Activated CD4-positive, alpha-beta T cell treated with anti-CD3 and anti-CD28 coated beads, Interleukin-2, amount 10 ng/mL, durations not matched to agents 7 days and 5 days (primary cell): Measurements from ENCODE around the gene GRK7. TPM values are rescaled to one million over a fixed set of nuclear protein-coding genes. Genes with fewer than 3 reads are reported as not detected.
"Not testable (repeated sequence)": the region's sequence is repeated elsewhere in the genome, so short reads cannot be mapped to it uniquely, and the experiment has no call there.

Experiments
- CTCF ChIA-PET: fragments of 350-600 bp; sonication (Branson Sonifier 250); formaldehyde crosslinking; loops from one replicate; lab custom pipeline; 2021; ENCODE audit warnings: antibody characterized with exemption; lab: Charles Lee
- POLR2A ChIA-PET: fragments of 350-600 bp; sonication (Branson Sonifier 250); formaldehyde crosslinking; loops from one replicate; lab custom pipeline; 2021; ENCODE audit warnings: antibody characterized with exemption; lab: Charles Lee
- DNase-seq: peaks from one replicate; pipeline ENCODE4 v3.0.0-alpha.2; 2020
- H3K27ac Mint-ChIP-seq: one replicate; pipeline ENCODE4 v1.8.0; 2021; ENCODE audit warnings: mild to moderate bottlenecking, moderate library complexity, mixed read lengths
- H3K27me3 Mint-ChIP-seq: one replicate; pipeline ENCODE4 v1.8.0; 2021; ENCODE audit warnings: mixed read lengths
- H3K36me3 Mint-ChIP-seq: one replicate; pipeline ENCODE4 v1.8.0; 2021; ENCODE audit warnings: low read depth, mixed read lengths
- H3K4me1 Mint-ChIP-seq: one replicate; pipeline ENCODE4 v1.8.0; 2021; ENCODE audit warnings: mixed read lengths
- H3K4me3 Mint-ChIP-seq: one replicate; pipeline ENCODE4 v1.8.0; 2021; ENCODE audit warnings: mild to moderate bottlenecking, moderate library complexity, mixed read lengths
- H3K9me3 Mint-ChIP-seq: one replicate; pipeline ENCODE4 v1.8.0; 2021; ENCODE audit warnings: mixed read lengths
- total RNA-seq, 2 experiments: library from RNA; stranded (reverse); gene quantifications; one replicate each; pipeline ENCODE4 v1.2.3, GENCODE V29; 2021

The GRK7 gene
- total RNA-seq, 2 experiments from 2014 or later: not detected

DNA sequence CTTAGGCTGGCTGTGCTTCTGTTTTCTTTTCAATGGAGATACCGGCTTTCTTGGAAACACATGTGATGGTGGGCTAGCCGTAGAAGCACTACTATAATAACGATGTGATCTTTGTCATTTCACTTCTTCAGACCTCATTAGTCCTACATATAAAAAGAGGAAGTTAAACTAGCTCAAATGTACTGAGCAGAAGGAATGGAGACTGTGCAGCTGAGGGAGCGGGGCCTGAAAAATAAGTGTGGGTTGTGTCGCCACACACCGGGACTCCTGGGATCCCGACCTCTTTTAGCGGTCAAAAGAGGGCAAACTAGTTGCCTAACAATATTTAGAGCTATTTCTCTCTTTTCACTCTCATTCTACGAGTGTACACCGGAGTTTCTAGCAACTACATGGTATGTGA lies 26.1 kb upstream of the GRK7 start:
- peaks cover 37% of the 10 kb centered on the region for H3K4me1 Mint-ChIP-seq
- H3K9me3 Mint-ChIP-seq: no peaks in the 10 kb centered on the region
- no peak for DNase-seq
- peak overlapping the region; percentile 46 for H3K27ac Mint-ChIP-seq
- peaks cover 7% of the 10 kb centered on the region for H3K36me3 Mint-ChIP-seq
- H3K27me3 Mint-ChIP-seq: peaks cover 1% of the 10 kb centered on the region
- no peak overlapping the region for H3K4me3 Mint-ChIP-seq
- POLR2A ChIA-PET: interaction anchor here (0.6 kb wide), 1 partner anchor 180 kb away, joined by 7 read pairs; no protein-coding TSS in a partner anchor
- CTCF ChIA-PET: interaction anchor here (1.0 to 1.1 kb wide), 2 partner anchors 8 to 176 kb away, joined by 3 to 4 read pairs; no protein-coding TSS in a partner anchor

- H3K27me3 Mint-ChIP-seq: peaks cover 1% of the 10 kb centered on the region
- H3K9me3 Mint-ChIP-seq: no peaks in the 10 kb centered on the region
- peak overlapping the region; percentile 91 for H3K27ac Mint-ChIP-seq
- CTCF ChIA-PET: interaction anchor here (0.9 to 1.8 kb wide), 7 partner anchors 10 to 225 kb away, joined by 3 to 13 read pairs (median 4); partner anchors contain the start of gene GRK7
- DNase-seq: no peak
- peak overlapping the region; percentile 96 for H3K4me3 Mint-ChIP-seq
- peaks cover 39% of the 10 kb centered on the region for H3K4me1 Mint-ChIP-seq
- H3K36me3 Mint-ChIP-seq: peaks cover 9% of the 10 kb centered on the region
- POLR2A ChIA-PET: interaction anchor here (0.6 kb wide), 1 partner anchor 179 kb away, joined by 7 read pairs; no protein-coding TSS in a partner anchor
Observed at GRCh38 chr3:141737678-141738021, 25.6 kb upstream of the GRK7 start.

DNA sequence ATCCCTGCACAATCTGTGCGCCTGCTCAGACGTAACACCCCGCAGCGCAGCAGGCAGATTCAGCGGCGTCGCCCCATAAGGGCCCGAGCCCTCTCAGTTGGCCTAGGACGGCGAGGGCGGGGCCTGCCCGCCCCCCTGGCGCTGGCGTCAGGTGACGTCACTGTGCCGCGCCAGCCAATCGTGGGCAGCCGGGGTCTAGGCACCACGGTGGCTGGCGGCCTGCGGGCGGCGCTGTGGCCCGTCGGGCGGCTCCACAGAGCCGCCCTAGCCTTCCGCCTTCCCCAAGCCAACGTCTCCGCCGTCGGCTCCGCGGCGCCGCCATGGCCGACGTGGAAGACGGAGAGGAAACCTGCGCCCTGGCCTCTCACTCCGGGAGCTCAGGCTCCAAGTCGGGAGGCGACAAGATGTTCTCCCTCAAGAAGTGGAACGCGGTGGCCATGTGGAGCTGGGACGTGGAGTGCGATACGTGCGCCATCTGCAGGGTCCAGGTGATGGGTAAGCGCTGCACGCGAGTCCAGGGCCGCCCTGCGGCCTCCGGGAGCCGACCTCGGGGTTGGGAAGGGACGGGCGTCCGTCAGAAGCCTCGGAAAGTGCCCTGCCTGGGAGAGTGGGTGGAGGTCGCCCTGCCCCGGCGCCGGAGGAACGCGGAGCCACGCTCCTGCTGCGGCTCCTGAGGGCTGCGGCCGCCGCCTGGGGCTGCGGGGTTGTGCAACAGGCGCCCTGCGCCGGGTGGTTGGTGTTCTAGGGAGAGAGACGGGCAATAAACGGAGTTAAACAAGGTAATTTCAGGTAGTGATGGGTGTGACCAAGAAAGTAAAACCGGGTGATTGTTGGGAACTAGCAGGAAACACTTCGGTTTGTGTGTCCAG lies 25.0 kb upstream of the GRK7 start, which contains the start of gene RNF7:
Gene RNF7, plus strand, starts transcription at position 277 of the 869 bp plus-strand sequence. Its CDS starts 44 bp downstream, at position 321.
- peak within 1 kb of the TSS; percentile 96 for H3K4me3 Mint-ChIP-seq
- no peaks in the 10 kb centered on the region for H3K9me3 Mint-ChIP-seq
- peak within 1 kb of the TSS; percentile 98 for H3K27ac Mint-ChIP-seq
- no peaks in the 10 kb centered on the region for H3K27me3 Mint-ChIP-seq
- peaks cover 13% of the 10 kb centered on the region for H3K36me3 Mint-ChIP-seq
- peak; percentile 95 for DNase-seq
- H3K4me1 Mint-ChIP-seq: peaks cover 43% of the 10 kb centered on the region
- ChIA-PET POLR2A (interaction anchor here (0.7 kb wide), 1 partner anchor 125 kb away, joined by 3 read pairs; no protein-coding TSS in a partner anchor), CTCF (interaction anchor here (0.5 to 1.8 kb wide), 23 partner anchors 10 to 541 kb away, joined by 3 to 13 read pairs (median 4); partner anchors contain the start of genes ATP1B3 and GRK7)

GRCh38 chr3:141738891-141739363 lies 24.3 kb upstream of the GRK7 start:
- Mint-ChIP-seq H3K36me3 (peaks cover 15% of the 10 kb centered on the region), H3K9me3 (no peaks in the 10 kb centered on the region), H3K4me3 (peak overlapping the region; percentile 96), H3K27ac (peak overlapping the region; percentile 98), H3K27me3 (no peaks in the 10 kb centered on the region), H3K4me1 (peaks cover 45% of the 10 kb centered on the region)
- CTCF ChIA-PET: interaction anchor here (0.5 to 1.8 kb wide), 22 partner anchors 9 to 540 kb away, joined by 3 to 13 read pairs (median 4); partner anchors contain the start of genes ATP1B3 and GRK7
- POLR2A ChIA-PET: interaction anchor here (0.7 kb wide), 1 partner anchor 125 kb away, joined by 3 read pairs; no protein-coding TSS in a partner anchor
- peak; percentile 36 for DNase-seq

- no peak for DNase-seq
- Mint-ChIP-seq H3K27ac (peak overlapping the region; percentile 98), H3K36me3 (peaks cover 23% of the 10 kb centered on the region), H3K4me1 (peaks cover 49% of the 10 kb centered on the region), H3K4me3 (peak overlapping the region; percentile 96), H3K27me3 (no peaks in the 10 kb centered on the region), H3K9me3 (no peaks in the 10 kb centered on the region)
- ChIA-PET CTCF (interaction anchor here (0.6 to 1.5 kb wide), 6 partner anchors 12 to 277 kb away, joined by 3 to 4 read pairs (median 3); no protein-coding TSS in a partner anchor), POLR2A (no interaction called here)
Observed at GRCh38 chr3:141739731-141740130, 23.5 kb upstream of the GRK7 start.

DNA sequence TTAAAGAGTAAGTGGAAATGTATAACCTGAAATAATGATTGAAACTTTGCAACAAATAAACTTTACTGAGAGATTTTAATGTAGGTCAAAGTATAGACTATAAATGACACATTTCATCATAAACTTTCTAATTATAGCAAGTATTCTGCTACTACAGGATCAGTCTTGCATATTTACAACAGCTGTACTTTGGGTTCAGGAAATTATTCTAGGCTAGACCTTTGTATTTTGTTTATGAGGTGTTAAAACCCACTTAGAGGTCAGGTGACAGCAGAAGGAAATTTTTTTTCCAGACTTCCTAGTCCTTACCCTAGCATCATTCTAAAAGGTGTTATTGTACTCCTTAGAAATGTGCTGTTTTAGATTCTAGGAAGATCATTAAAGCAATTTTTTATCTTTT lies 22.9 kb upstream of the GRK7 start:
- H3K9me3 Mint-ChIP-seq: no peaks in the 10 kb centered on the region
- ChIA-PET CTCF (interaction anchor here (0.6 to 1.2 kb wide), 5 partner anchors 11 to 278 kb away, joined by 3 to 4 read pairs (median 3); no protein-coding TSS in a partner anchor), POLR2A (no interaction called here)
- peaks cover 27% of the 10 kb centered on the region for H3K36me3 Mint-ChIP-seq
- H3K27ac Mint-ChIP-seq: no peak overlapping the region
- no peaks in the 10 kb centered on the region for H3K27me3 Mint-ChIP-seq
- H3K4me1 Mint-ChIP-seq: peaks cover 50% of the 10 kb centered on the region
- no peak for DNase-seq
- peak overlapping the region; percentile 96 for H3K4me3 Mint-ChIP-seq

GRCh38 chr3:141743305-141743704 lies 19.9 kb upstream of the GRK7 start:
- H3K27ac Mint-ChIP-seq: no peak overlapping the region
- peaks cover 46% of the 10 kb centered on the region for H3K4me1 Mint-ChIP-seq

GRCh38 chr3:141746962-141747361 lies 16.2 kb upstream of the GRK7 start:
- Mint-ChIP-seq H3K9me3 (no peaks in the 10 kb centered on the region), H3K4me3 (no peak overlapping the region), H3K36me3 (peaks cover 47% of the 10 kb centered on the region), H3K27ac (no peak overlapping the region), H3K27me3 (no peaks in the 10 kb centered on the region), H3K4me1 (peaks cover 22% of the 10 kb centered on the region)
- DNase-seq: no peak
- POLR2A ChIA-PET: no interaction called here
- CTCF ChIA-PET: interaction anchor here (0.5 to 2.0 kb wide), 2 partner anchors 8 to 119 kb away, joined by 3 to 5 read pairs; partner anchors contain the start of gene RNF7

More at GRCh38 chr3:141743305-141743704, 19.9 kb upstream of the GRK7 start:
- Mint-ChIP-seq H3K36me3 (peaks cover 40% of the 10 kb centered on the region), H3K4me3 (no peak overlapping the region), H3K27me3 (no peaks in the 10 kb centered on the region), H3K9me3 (no peaks in the 10 kb centered on the region)
- POLR2A ChIA-PET: no interaction called here
- CTCF ChIA-PET: no interaction called here
- DNase-seq: no peak

GRCh38 chr3:141753399-141753798 lies 9.8 kb upstream of the GRK7 start:
- POLR2A ChIA-PET: no interaction called here
- DNase-seq: no peak
- H3K9me3 Mint-ChIP-seq: no peaks in the 10 kb centered on the region
- H3K36me3 Mint-ChIP-seq: peaks cover 13% of the 10 kb centered on the region
- no peak overlapping the region for H3K4me3 Mint-ChIP-seq
- no peak overlapping the region for H3K27ac Mint-ChIP-seq
- H3K27me3 Mint-ChIP-seq: no peaks in the 10 kb centered on the region
- no peaks in the 10 kb centered on the region for H3K4me1 Mint-ChIP-seq
- CTCF ChIA-PET: interaction anchor here (1.1 kb wide), 1 partner anchor 15 kb away, joined by 4 read pairs; the partner anchor contains the start of gene RNF7

DNA sequence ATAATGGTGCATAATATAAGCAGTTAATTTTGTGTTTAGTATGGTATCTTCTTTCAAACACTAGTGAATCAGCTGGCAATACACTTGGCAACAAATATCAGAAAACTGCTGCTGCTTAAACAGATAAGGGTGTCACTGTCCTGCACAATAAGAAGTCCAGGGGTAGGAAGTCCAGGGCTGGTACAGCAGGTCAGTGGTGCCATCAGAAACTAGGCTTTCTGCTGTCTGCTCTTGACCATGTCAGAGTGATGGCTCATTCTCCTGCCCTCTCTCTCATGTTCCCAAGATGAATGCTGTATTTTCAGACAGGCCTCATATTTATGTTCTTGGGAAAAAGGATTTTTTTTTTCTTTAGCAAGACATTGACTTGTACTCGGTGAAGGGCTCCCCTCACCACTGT lies 9.2 kb upstream of the GRK7 start:
- Mint-ChIP-seq H3K9me3 (no peaks in the 10 kb centered on the region), H3K27ac (no peak overlapping the region), H3K27me3 (no peaks in the 10 kb centered on the region), H3K4me3 (no peak overlapping the region), H3K36me3 (peaks cover 9% of the 10 kb centered on the region), H3K4me1 (no peaks in the 10 kb centered on the region)
- DNase-seq: no peak
- POLR2A ChIA-PET: no interaction called here
- CTCF ChIA-PET: no interaction called here

DNA sequence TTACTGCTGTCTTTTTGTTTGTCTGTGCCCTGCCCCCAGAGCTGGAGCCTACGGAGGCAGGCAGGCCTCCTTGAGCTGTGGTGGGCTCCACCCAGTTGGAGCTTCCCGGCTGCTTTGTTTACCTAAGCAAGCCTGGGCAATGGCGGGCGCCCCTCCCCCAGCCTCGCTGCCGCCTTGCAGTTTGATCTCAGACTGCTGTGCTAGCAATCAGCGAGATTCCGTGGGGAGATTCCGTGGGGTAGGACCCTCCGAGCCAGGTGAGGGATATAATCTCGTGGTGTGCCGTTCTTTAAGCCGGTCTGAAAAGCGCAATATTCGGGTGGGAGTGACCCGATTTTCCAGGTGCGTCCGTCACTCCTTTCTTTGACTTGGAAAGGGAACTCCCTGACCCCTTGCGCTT lies 656 bp upstream of the GRK7 start:
- H3K27me3 Mint-ChIP-seq, CTCF ChIA-PET, H3K36me3 Mint-ChIP-seq, H3K9me3 Mint-ChIP-seq, POLR2A ChIA-PET, H3K4me3 Mint-ChIP-seq, H3K27ac Mint-ChIP-seq, DNase-seq, H3K4me1 Mint-ChIP-seq: not testable (repeated sequence)

GRCh38 chr3:141764045-141764444 lies 837 bp downstream of the GRK7 start:
- H3K27me3 Mint-ChIP-seq: no peaks in the 10 kb centered on the region
- H3K4me3 Mint-ChIP-seq: no peak overlapping the region
- no peak overlapping the region for H3K27ac Mint-ChIP-seq
- H3K4me1 Mint-ChIP-seq: peaks cover 13% of the 10 kb centered on the region
- no peaks in the 10 kb centered on the region for H3K36me3 Mint-ChIP-seq
- CTCF ChIA-PET: interaction anchor here (1.5 to 1.8 kb wide), 2 partner anchors 11 to 26 kb away, joined by 4 to 6 read pairs; partner anchors contain the start of gene RNF7
- POLR2A ChIA-PET: no interaction called here
- no peaks in the 10 kb centered on the region for H3K9me3 Mint-ChIP-seq
- no peak for DNase-seq
